Measurements from ENCODE around the gene SLC25A1.

The SLC25A1 gene

DNA sequence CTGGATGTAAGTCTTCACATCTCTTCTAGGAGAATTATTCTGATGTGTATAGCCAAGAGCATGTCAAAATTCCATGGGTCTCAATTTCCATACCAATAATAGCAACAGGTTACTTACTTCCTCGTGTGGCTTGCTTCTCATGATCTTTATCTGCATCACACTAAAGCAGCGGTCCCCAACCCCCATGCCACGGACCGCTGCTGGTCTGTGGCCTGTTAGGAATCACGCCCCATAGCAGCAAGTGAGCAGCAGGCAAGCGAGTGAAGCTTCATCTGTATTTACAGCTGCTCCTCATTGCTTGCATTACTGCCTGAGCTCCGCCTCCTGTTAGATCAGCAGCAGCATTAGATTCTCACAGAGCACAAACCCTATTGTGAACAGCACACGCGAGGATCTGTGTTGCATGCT, 28.9 kb upstream of the SLC25A1 start:
- Histone ChIP-seq H2BK12ac (ENCODE audit: low read length in 2 of 2) (no peak overlapping the region), H3K4me1 (ENCODE audit: control insufficient read depth, insufficient read depth, low read depth, low read length) (no peaks in the 10 kb centered on the region), H4K8ac (ENCODE audit: low read length) (no peak overlapping the region), H4K91ac (ENCODE audit: low read length) (no peak overlapping the region), H2BK120ac (ENCODE audit: low read depth, low read length) (no peak overlapping the region), H3K79me1 (replicated peaks; ENCODE audit: low read length, poor library complexity, severe bottlenecking) (no peaks in the 10 kb centered on the region), H2BK5ac (ENCODE audit: low read depth, low read length, poor library complexity, severe bottlenecking) (no peak overlapping the region), H3K4ac (ENCODE audit: low read depth in 1 of 2, low read length in 2 of 2) (no peak overlapping the region), H3K14ac (ENCODE audit: low read length in 2 of 2) (no peak overlapping the region), H3K23ac (ENCODE audit: low read length in 2 of 2) (no peak overlapping the region), H3K9ac (ENCODE audit: low read length) (no peak overlapping the region), H2AK5ac (ENCODE audit: low read length, severe bottlenecking) (no peak overlapping the region), H3K4me2 (ENCODE audit: low read length, poor library complexity, severe bottlenecking) (no peak overlapping the region), H2AFZ (ENCODE audit: low read depth, low read length) (no peak overlapping the region), H3K36me3 (ENCODE audit: control insufficient read depth in 1 of 2, insufficient read depth in 2 of 2, low read depth in 1 of 2, low read length in 2 of 2) (peaks cover 19 to 39% of the 10 kb centered on the region in 2 experiments), H3K4me3 (ENCODE audit: insufficient read depth in 1 of 2, low read depth in 1 of 2, low read length in 2 of 2) (no peak overlapping the region), H2BK15ac (ENCODE audit: low read depth, poor library complexity, severe bottlenecking) (no peak overlapping the region), H3K27ac (ENCODE audit: low read length, poor library complexity, severe bottlenecking) (no peak overlapping the region), H3K9me3 (ENCODE audit: control insufficient read depth, low read length) (no peaks in the 10 kb centered on the region), H3K18ac (ENCODE audit: low read depth in 1 of 2, low read length in 2 of 2) (no peak overlapping the region), H3K27me3 (ENCODE audit: control insufficient read depth in 1 of 2, insufficient read depth in 1 of 2, low read length in 2 of 2) (no peaks in the 10 kb centered on the region)
- no peak for DNase-seq
- WGBS = 91% methylated on average over 9 of the region's 9 CpGs

DNA sequence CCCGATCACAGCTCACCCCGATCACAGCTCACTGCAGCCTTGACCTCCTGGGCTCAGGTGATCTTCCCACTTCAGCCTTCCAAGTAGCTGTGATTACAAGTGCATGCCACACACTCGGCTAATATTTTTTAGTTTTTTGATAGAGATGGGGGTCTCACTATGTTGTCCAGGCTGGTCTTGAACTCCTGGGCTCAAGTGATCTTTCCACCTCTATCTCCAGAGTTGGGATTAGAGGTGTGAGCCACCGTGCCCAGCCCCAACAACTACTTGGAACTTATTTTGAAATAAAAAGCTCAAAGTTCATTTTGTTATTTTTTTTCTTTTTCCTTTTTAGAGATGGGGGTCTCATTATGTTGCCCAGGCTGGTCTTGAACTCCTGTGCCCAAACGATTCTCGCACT, 27.8 kb upstream of the SLC25A1 start:
- Histone ChIP-seq H2BK15ac (ENCODE audit: low read depth, poor library complexity, severe bottlenecking) (no peak overlapping the region), H4K8ac (ENCODE audit: low read length) (no peak overlapping the region), H3K4me1 (ENCODE audit: control insufficient read depth, insufficient read depth, low read depth, low read length) (peaks cover 2% of the 10 kb centered on the region), H3K27me3 (ENCODE audit: control insufficient read depth in 1 of 2, insufficient read depth in 1 of 2, low read length in 2 of 2) (no peaks in the 10 kb centered on the region), H4K91ac (ENCODE audit: low read length) (no peak overlapping the region), H3K4ac (ENCODE audit: low read depth in 1 of 2, low read length in 2 of 2) (no peak overlapping the region), H3K18ac (ENCODE audit: low read depth in 1 of 2, low read length in 2 of 2) (no peak overlapping the region), H2BK120ac (ENCODE audit: low read depth, low read length) (no peak overlapping the region), H3K27ac (ENCODE audit: low read length, poor library complexity, severe bottlenecking) (no peak overlapping the region), H3K36me3 (ENCODE audit: control insufficient read depth in 1 of 2, insufficient read depth in 2 of 2, low read depth in 1 of 2, low read length in 2 of 2) (peaks cover 20 to 43% of the 10 kb centered on the region in 2 experiments), H3K9me3 (ENCODE audit: control insufficient read depth, low read length) (no peaks in the 10 kb centered on the region), H2BK5ac (ENCODE audit: low read depth, low read length, poor library complexity, severe bottlenecking) (no peak overlapping the region), H3K4me2 (ENCODE audit: low read length, poor library complexity, severe bottlenecking) (no peak overlapping the region), H2AK5ac (ENCODE audit: low read length, severe bottlenecking) (no peak overlapping the region), H3K79me1 (replicated peaks; ENCODE audit: low read length, poor library complexity, severe bottlenecking) (no peaks in the 10 kb centered on the region), H2BK12ac (ENCODE audit: low read length in 2 of 2) (no peak overlapping the region), H3K9ac (ENCODE audit: low read length) (no peak overlapping the region), H2AFZ (ENCODE audit: low read depth, low read length) (no peak overlapping the region), H3K14ac (ENCODE audit: low read length in 2 of 2) (no peak overlapping the region), H3K4me3 (ENCODE audit: insufficient read depth in 1 of 2, low read depth in 1 of 2, low read length in 2 of 2) (no peak overlapping the region), H3K23ac (ENCODE audit: low read length in 2 of 2) (no peak overlapping the region)
- WGBS = 96% methylated on average over 5 of the region's 6 CpGs
- DNase-seq = no peak

DNA sequence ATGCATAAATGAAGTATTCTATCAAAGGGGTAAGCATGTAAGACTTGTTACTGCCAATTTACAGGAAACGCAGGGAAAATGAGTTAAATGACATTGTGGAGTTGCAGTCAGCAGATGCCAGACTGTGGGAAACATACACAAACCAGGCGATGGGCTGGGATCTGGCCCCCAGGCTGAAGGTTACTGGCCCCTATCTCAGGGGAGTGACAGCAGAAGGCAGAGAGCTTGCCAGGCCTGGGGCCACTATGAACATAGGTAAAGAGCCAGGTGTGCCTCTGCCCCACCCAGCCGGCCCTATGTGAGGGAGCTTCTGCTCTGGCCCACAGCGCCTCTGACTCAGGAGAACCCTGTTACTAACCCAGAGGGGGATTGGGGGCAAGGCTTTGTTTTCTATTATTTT, 26.1 kb upstream of the SLC25A1 start:
- Histone ChIP-seq H2BK120ac (ENCODE audit: low read depth, low read length) (no peak overlapping the region), H3K18ac (ENCODE audit: low read depth in 1 of 2, low read length in 2 of 2) (no peak overlapping the region), H2AK5ac (ENCODE audit: low read length, severe bottlenecking) (no peak overlapping the region), H3K14ac (ENCODE audit: low read length in 2 of 2) (no peak overlapping the region), H2AFZ (ENCODE audit: low read depth, low read length) (no peak overlapping the region), H3K23ac (ENCODE audit: low read length in 2 of 2) (no peak overlapping the region), H3K4me3 (ENCODE audit: insufficient read depth in 1 of 2, low read depth in 1 of 2, low read length in 2 of 2) (no peak overlapping the region), H3K27ac (ENCODE audit: low read length, poor library complexity, severe bottlenecking) (no peak overlapping the region), H2BK15ac (ENCODE audit: low read depth, poor library complexity, severe bottlenecking) (no peak overlapping the region), H3K4ac (ENCODE audit: low read depth in 1 of 2, low read length in 2 of 2) (no peak overlapping the region), H2BK12ac (ENCODE audit: low read length in 2 of 2) (no peak overlapping the region), H3K79me1 (replicated peaks; ENCODE audit: low read length, poor library complexity, severe bottlenecking) (no peaks in the 10 kb centered on the region), H2BK5ac (ENCODE audit: low read depth, low read length, poor library complexity, severe bottlenecking) (no peak overlapping the region), H3K9me3 (ENCODE audit: control insufficient read depth, low read length) (no peaks in the 10 kb centered on the region), H3K36me3 (ENCODE audit: control insufficient read depth in 1 of 2, insufficient read depth in 2 of 2, low read depth in 1 of 2, low read length in 2 of 2) (peaks cover 21 to 40% of the 10 kb centered on the region in 2 experiments), H3K9ac (ENCODE audit: low read length) (no peak overlapping the region), H3K4me2 (ENCODE audit: low read length, poor library complexity, severe bottlenecking) (no peak overlapping the region), H3K4me1 (ENCODE audit: control insufficient read depth, insufficient read depth, low read depth, low read length) (peaks cover 2% of the 10 kb centered on the region), H3K27me3 (ENCODE audit: control insufficient read depth in 1 of 2, insufficient read depth in 1 of 2, low read length in 2 of 2) (no peaks in the 10 kb centered on the region), H4K91ac (ENCODE audit: low read length) (no peak overlapping the region), H4K8ac (ENCODE audit: low read length) (no peak overlapping the region)
- 97% methylated on average over 3 of the region's 4 CpGs for WGBS
- DNase-seq = no peak

DNA sequence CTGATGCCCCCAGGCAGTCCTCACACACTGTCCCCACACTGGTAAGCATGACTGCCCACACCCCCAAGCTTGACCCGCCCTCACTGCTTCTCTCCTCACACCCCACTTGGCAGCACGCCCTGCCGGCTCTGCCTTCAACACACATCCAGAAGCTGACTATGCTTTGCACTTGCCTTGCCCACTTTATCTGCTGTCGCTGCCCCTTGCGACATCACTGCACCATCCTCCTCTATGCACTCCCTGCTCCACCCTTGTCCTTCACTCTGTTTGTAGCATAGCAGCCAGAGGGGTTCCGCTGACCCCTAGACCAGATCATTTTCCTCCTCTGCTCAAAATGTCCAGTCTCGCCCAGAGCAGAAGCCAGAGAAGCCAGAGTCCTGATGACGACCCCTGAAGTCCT, 25.3 kb upstream of the SLC25A1 start:
- H4K8ac ChIP-seq (ENCODE audit: low read length) = no peak overlapping the region
- WGBS = 91% methylated on average over 8 of the region's 8 CpGs

More for the DNA sequence above, 25.3 kb upstream of the SLC25A1 start:
- no peaks in the 10 kb centered on the region for H3K27me3 ChIP-seq (ENCODE audit: control insufficient read depth in 1 of 2, insufficient read depth in 1 of 2, low read length in 2 of 2)
- H2BK120ac ChIP-seq (ENCODE audit: low read depth, low read length) = no peak overlapping the region
- H3K36me3 ChIP-seq (ENCODE audit: control insufficient read depth in 1 of 2, insufficient read depth in 2 of 2, low read depth in 1 of 2, low read length in 2 of 2) = peaks cover 18 to 41% of the 10 kb centered on the region in 2 experiments
- no peak overlapping the region for H3K4ac ChIP-seq (ENCODE audit: low read depth in 1 of 2, low read length in 2 of 2)
- H3K4me2 ChIP-seq (ENCODE audit: low read length, poor library complexity, severe bottlenecking) = no peak overlapping the region
- DNase-seq = no peak
- H2AK5ac ChIP-seq (ENCODE audit: low read length, severe bottlenecking) = no peak overlapping the region
- no peak overlapping the region for H3K14ac ChIP-seq (ENCODE audit: low read length in 2 of 2)
- no peak overlapping the region for H3K23ac ChIP-seq (ENCODE audit: low read length in 2 of 2)
- H2AFZ ChIP-seq (ENCODE audit: low read depth, low read length) = no peak overlapping the region
- H3K9ac ChIP-seq (ENCODE audit: low read length) = no peak overlapping the region
- H4K91ac ChIP-seq (ENCODE audit: low read length) = no peak overlapping the region
- no peaks in the 10 kb centered on the region for H3K79me1 ChIP-seq (replicated peaks; ENCODE audit: low read length, poor library complexity, severe bottlenecking)
- no peak overlapping the region for H2BK5ac ChIP-seq (ENCODE audit: low read depth, low read length, poor library complexity, severe bottlenecking)
- H3K18ac ChIP-seq (ENCODE audit: low read depth in 1 of 2, low read length in 2 of 2) = no peak overlapping the region
- H2BK12ac ChIP-seq (ENCODE audit: low read length in 2 of 2) = no peak overlapping the region
- H3K4me3 ChIP-seq (ENCODE audit: insufficient read depth in 1 of 2, low read depth in 1 of 2, low read length in 2 of 2) = no peak overlapping the region
- H3K9me3 ChIP-seq (ENCODE audit: control insufficient read depth, low read length) = no peaks in the 10 kb centered on the region
- peaks cover 2% of the 10 kb centered on the region for H3K4me1 ChIP-seq (ENCODE audit: control insufficient read depth, insufficient read depth, low read depth, low read length)
- H3K27ac ChIP-seq (ENCODE audit: low read length, poor library complexity, severe bottlenecking) = no peak overlapping the region
- H2BK15ac ChIP-seq (ENCODE audit: low read depth, poor library complexity, severe bottlenecking) = no peak overlapping the region
